ENCODE data around the gene WNT2. TPM values are rescaled to one million over a fixed set of nuclear protein-coding genes. Genes with fewer than 3 reads are reported as not detected.

The WNT2 gene
- total RNA-seq, 3 donors from 2014 or later (not counting 1 experiment from before 2014, with no cell fraction given) = not detected

- H3K36me3 Mint-ChIP-seq = no peaks in the 10 kb centered on the region
- DNase-seq = no peak
- no peaks in the 10 kb centered on the region for H3K36me3 ChIP-seq (ENCODE audit: control insufficient read depth, insufficient read depth, low read length)
- H3K4me1 ChIP-seq (ENCODE audit: control insufficient read depth, insufficient read depth, low read length) = no peaks in the 10 kb centered on the region
- H3K27me3 ChIP-seq (ENCODE audit: control insufficient read depth, insufficient read depth, low read length) = no peaks in the 10 kb centered on the region
- TF ChIP-seq CTCF (IDR thresholded peaks at IDR 0.05) = no peak
- H3K27ac Mint-ChIP-seq = no peak overlapping the region
- no peaks in the 10 kb centered on the region for H3K9me3 ChIP-seq (ENCODE audit: control insufficient read depth, insufficient read depth, low read length)
- intact Hi-C loops (cut with micrococcal nuclease) = no loop called here
- peaks cover 0 to 4% of the 10 kb centered on the region in 2 donors for H3K9me3 Mint-ChIP-seq
- H3K4me3 Mint-ChIP-seq = no peak overlapping the region
- no peak for ATAC-seq
- H3K27me3 Mint-ChIP-seq (ENCODE audit: low read depth in 2 of 2) = no peaks in the 10 kb centered on the region
- 92% methylated on average over 4 of the region's 4 CpGs for WGBS (ENCODE audit: insufficient coverage)
- no peak overlapping the region for H3K4me3 ChIP-seq (ENCODE audit: low read length)
- no peak overlapping the region for H3K27ac ChIP-seq (ENCODE audit: low read length)
- no peaks in the 10 kb centered on the region for H3K4me1 Mint-ChIP-seq
Measured at GRCh38 chr7:117230276-117231046, 92.4 kb downstream of the WNT2 start.

GRCh38 chr7:117229350-117229749 is 93.5 kb downstream of the WNT2 start:
- no peaks in the 10 kb centered on the region for H3K36me3 ChIP-seq (ENCODE audit: control insufficient read depth, insufficient read depth, low read length)
- no peaks in the 10 kb centered on the region for H3K27me3 ChIP-seq (ENCODE audit: control insufficient read depth, insufficient read depth, low read length)
- no peak overlapping the region for H3K4me3 ChIP-seq (ENCODE audit: low read length)
- Mint-ChIP-seq H3K36me3 (no peaks in the 10 kb centered on the region), H3K27me3 (ENCODE audit: low read depth in 2 of 2) (no peaks in the 10 kb centered on the region), H3K4me1 (no peaks in the 10 kb centered on the region), H3K4me3 (no peak overlapping the region), H3K9me3 (peaks cover 0 to 3% of the 10 kb centered on the region in 2 donors), H3K27ac (no peak overlapping the region)
- intact Hi-C loops (cut with micrococcal nuclease) = no loop called here
- H3K4me1 ChIP-seq (ENCODE audit: control insufficient read depth, insufficient read depth, low read length) = no peaks in the 10 kb centered on the region
- no peaks in the 10 kb centered on the region for H3K9me3 ChIP-seq (ENCODE audit: control insufficient read depth, insufficient read depth, low read length)
- no peak overlapping the region for H3K27ac ChIP-seq (ENCODE audit: low read length)
- TF ChIP-seq CTCF (IDR thresholded peaks at IDR 0.05) = no peak
- no peak for ATAC-seq
- DNase-seq = no peak
- WGBS (ENCODE audit: insufficient coverage) = 88% methylated on average over 3 of the region's 3 CpGs

DNA sequence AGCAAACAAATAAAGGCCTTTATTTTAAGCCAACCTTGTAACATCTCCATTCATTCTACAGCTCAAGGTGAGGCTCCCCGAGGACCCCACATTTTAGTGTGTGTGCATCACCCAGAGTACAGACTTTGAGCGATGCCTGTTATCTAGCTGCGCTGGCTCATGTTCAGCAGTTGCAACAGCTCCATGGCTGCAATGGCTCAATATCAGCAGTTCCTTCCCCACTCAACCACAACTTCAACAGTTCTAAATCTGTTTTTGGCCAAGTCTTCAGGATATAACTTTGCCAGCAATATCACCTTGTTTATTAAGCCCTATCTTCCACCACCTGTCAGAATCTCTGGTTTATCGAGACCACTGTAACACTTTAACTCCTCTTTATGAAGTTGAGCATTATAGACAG is 95.8 kb downstream of the WNT2 start:
- Histone ChIP-seq H3K36me3 (ENCODE audit: control insufficient read depth, insufficient read depth, low read length) (no peaks in the 10 kb centered on the region), H3K9me3 (ENCODE audit: control insufficient read depth, insufficient read depth, low read length) (no peaks in the 10 kb centered on the region), H3K4me1 (ENCODE audit: control insufficient read depth, insufficient read depth, low read length) (no peaks in the 10 kb centered on the region), H3K27ac (ENCODE audit: low read length) (no peak overlapping the region), H3K4me3 (ENCODE audit: low read length) (no peak overlapping the region), H3K27me3 (ENCODE audit: control insufficient read depth, insufficient read depth, low read length) (no peaks in the 10 kb centered on the region)
- intact Hi-C loops (cut with micrococcal nuclease) = no loop called here
- 84% methylated on average over 3 of the region's 4 CpGs for WGBS (ENCODE audit: insufficient coverage)
- ATAC-seq (no peak), DNase-seq (no peak)
- Mint-ChIP-seq H3K4me1 (no peaks in the 10 kb centered on the region), H3K36me3 (no peaks in the 10 kb centered on the region), H3K27me3 (ENCODE audit: low read depth in 2 of 2) (no peaks in the 10 kb centered on the region), H3K9me3 (no peaks in the 10 kb centered on the region), H3K27ac (no peak overlapping the region), H3K4me3 (no peak overlapping the region)
- no peak for TF ChIP-seq CTCF (IDR thresholded peaks at IDR 0.05)

- Mint-ChIP-seq H3K27me3 (ENCODE audit: low read depth in 2 of 2) (no peaks in the 10 kb centered on the region), H3K4me3 (no peak overlapping the region), H3K36me3 (no peaks in the 10 kb centered on the region), H3K4me1 (no peaks in the 10 kb centered on the region), H3K9me3 (no peaks in the 10 kb centered on the region), H3K27ac (no peak overlapping the region)
- no peak overlapping the region for H3K27ac ChIP-seq (ENCODE audit: low read length)
- 95% methylated on average over 6 of the region's 6 CpGs for whole genome bisulfite sequencing (ENCODE audit: insufficient coverage)
- DNase-seq (no peak), ATAC-seq (no peak)
- no peak overlapping the region for H3K4me3 ChIP-seq (ENCODE audit: low read length)
- no peaks in the 10 kb centered on the region for H3K36me3 ChIP-seq (ENCODE audit: control insufficient read depth, insufficient read depth, low read length)
- H3K27me3 ChIP-seq (ENCODE audit: control insufficient read depth, insufficient read depth, low read length) = no peaks in the 10 kb centered on the region
- H3K4me1 ChIP-seq (ENCODE audit: control insufficient read depth, insufficient read depth, low read length) = no peaks in the 10 kb centered on the region
- no peak for TF ChIP-seq CTCF (IDR thresholded peaks at IDR 0.05)
- intact Hi-C loops (cut with micrococcal nuclease) = no loop called here
- H3K9me3 ChIP-seq (ENCODE audit: control insufficient read depth, insufficient read depth, low read length) = no peaks in the 10 kb centered on the region
Measured at GRCh38 chr7:117225536-117225935, 97.3 kb downstream of the WNT2 start.

Measured in natural killer cell (primary cell).